GM21381 (cell line): ENCODE data around the gene NEK7.
"Not testable (repeated sequence)": the region's sequence is repeated elsewhere in the genome, so short reads cannot be mapped to it uniquely, and the experiment has no call there.

Experiments
- ATAC-seq: cut with Tn5 transposase; IDR thresholded peaks from one replicate; pipeline ENCODE4 v1.9.1; 2021; ENCODE audit warnings: mild to moderate bottlenecking, moderate library complexity; ENCODE audit not compliant: unreplicated experiment

Gene NEK7

GRCh38 chr1:198156745-198157240 is at the start of gene NEK7:
TSS of gene NEK7 (plus strand) at chr1:198156998. CDS start at chr1:198232581, 75,583 bp downstream.
- peak; percentile 45 for ATAC-seq

- no peak for ATAC-seq
Measured at GRCh38 chr1:198107091-198107501, 49.7 kb upstream of the NEK7 start.

GRCh38 chr1:198108636-198109370 is 48.0 kb upstream of the NEK7 start:
- no peak for ATAC-seq

- ATAC-seq = no peak
Measured at GRCh38 chr1:198109371-198109715, 47.5 kb upstream of the NEK7 start.

GRCh38 chr1:198113342-198113750 is 43.5 kb upstream of the NEK7 start:
- no peak for ATAC-seq

GRCh38 chr1:198116069-198116468 is 40.7 kb upstream of the NEK7 start:
- no peak for ATAC-seq

GRCh38 chr1:198116469-198116868 is 40.3 kb upstream of the NEK7 start:
- ATAC-seq = no peak

- no peak for ATAC-seq
Measured at GRCh38 chr1:198117267-198117666, 39.5 kb upstream of the NEK7 start.

- no peak for ATAC-seq
Measured at GRCh38 chr1:198118134-198118533, 38.7 kb upstream of the NEK7 start.

GRCh38 chr1:198119906-198120305 is 36.9 kb upstream of the NEK7 start:
- ATAC-seq = no peak

- ATAC-seq = no peak
Measured at GRCh38 chr1:198121056-198121826, 35.6 kb upstream of the NEK7 start.

- ATAC-seq = no peak
Measured at GRCh38 chr1:198122693-198123092, 34.1 kb upstream of the NEK7 start.

- ATAC-seq = no peak
Measured at GRCh38 chr1:198123133-198123532, 33.7 kb upstream of the NEK7 start.

- ATAC-seq = no peak
Measured at GRCh38 chr1:198124673-198125072, 32.1 kb upstream of the NEK7 start.

GRCh38 chr1:198125995-198126735 is 30.6 kb upstream of the NEK7 start:
- no peak for ATAC-seq

- ATAC-seq = no peak
Measured at GRCh38 chr1:198128533-198128932, 28.3 kb upstream of the NEK7 start.

GRCh38 chr1:198130053-198130452 is 26.7 kb upstream of the NEK7 start:
- ATAC-seq = not testable (repeated sequence)

GRCh38 chr1:198132060-198132781 is 24.6 kb upstream of the NEK7 start:
- ATAC-seq = peak; percentile 69

GRCh38 chr1:198134252-198134651 is 22.5 kb upstream of the NEK7 start:
- no peak for ATAC-seq

GRCh38 chr1:198135366-198135765 is 21.4 kb upstream of the NEK7 start:
- no peak for ATAC-seq
